HG03571 (cell line): ENCODE measurements around the gene MOSMO.
"Not testable (repeated sequence)": the region's sequence is repeated elsewhere in the genome, so short reads cannot be mapped to it uniquely, and the experiment has no call there.

ENCODE experiments used
- ATAC-seq: cut with Tn5 transposase; IDR thresholded peaks from one replicate; pipeline ENCODE4 v1.9.1; 2021; ENCODE audit not compliant: unreplicated experiment

The MOSMO gene

DNA sequence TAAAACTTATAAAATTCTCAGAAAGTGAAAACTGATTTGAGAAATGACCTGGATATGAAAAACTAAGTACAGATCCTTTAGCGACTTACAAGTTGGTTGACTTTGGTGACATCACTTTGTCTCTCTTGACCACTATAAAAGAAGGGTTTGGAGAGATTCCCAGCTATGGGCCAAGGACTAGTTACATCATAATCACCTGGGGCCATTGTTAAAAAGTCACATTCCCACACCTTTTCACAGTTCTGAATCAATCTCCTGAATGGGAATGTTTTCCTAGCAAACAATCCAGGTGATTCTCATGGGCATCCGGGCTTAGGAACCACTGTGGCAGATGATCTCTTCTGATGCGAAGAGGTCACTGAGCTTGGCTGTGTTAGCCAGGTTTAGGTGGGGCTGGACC lies 83.8 kb downstream of the MOSMO start:
- ATAC-seq = no peak

DNA sequence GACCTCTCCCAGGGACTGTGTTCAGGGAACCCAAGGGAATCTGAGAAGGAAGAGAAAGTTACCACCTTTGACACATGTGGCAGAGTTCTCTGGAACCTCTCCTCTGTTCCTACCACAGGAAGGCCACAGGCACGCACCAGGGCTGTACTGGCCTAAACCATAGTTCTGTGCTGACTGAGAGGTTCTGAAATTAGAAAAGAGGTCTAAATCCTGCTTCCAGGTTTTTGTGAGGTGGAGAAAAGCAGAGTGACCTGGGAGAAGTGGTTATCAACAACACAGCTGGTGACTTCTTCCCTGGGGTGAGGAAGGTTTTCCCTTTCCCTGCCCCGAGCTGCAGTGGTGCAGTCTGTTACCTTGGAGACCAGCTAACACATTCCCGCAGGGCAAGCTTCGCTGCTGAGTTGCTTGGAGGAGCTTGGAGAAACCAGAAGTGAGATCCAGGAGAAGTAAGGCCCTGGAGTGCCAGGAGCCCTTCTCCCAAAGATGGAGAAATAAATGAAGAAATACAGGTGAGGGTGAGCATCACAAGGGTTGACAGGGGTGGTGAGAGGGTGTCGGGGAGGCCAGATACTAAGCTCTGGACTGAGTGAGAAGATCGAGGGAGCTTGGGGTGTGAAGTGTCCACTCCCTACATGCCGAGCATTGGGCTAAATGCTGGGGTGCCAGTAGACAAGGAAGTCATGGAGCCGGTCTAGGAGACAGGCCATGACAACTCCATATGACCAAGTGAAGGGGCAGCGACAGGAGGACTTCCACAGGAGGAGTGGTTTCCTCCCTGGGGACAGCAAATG lies 84.4 kb downstream of the MOSMO start, which contains the start of gene VWA3A:
Gene VWA3A (plus strand): TSS at position 399 of the 791 bp plus-strand sequence. CDS start 97 bp downstream, at position 496.
- no peak for ATAC-seq

DNA sequence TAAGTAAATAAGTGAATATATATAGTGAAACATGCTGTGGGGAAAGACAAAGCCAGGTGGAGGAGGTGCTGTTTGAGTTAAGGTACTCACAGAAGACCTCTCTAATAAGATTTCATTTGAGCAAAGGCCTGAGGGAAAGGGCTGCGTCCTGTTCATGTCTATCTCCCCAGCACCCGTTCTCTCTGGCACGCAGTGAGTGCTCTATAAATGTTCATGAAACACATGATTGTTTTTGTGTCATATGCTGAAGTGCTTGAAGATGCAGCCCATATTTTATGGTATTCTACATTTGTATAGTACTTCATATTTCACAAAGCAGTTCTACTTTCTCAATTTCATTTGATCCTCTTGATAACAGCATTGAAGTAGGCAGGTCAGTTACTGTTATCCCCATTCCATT lies 85.4 kb downstream of the MOSMO start:
- no peak for ATAC-seq

DNA sequence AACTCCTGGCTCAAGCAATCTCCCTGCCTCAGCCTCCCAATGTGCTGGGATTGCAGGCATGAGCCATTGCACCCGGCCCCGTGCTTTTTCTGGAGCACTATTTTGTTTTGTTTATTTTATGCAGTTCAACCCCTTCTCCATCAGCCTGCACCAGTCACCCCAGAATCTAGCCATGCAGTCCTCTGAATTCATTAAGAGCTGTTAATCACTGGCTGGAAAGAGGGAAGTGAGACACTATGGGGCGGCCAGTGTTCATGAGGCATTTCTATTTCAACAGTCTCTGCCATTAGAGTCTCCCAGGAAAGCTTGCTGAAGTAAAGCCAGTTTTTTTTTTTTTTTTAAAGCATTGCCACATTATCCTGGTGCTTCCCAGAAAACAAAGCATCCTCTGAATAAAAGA lies 86.1 kb downstream of the MOSMO start:
- ATAC-seq = no peak

DNA sequence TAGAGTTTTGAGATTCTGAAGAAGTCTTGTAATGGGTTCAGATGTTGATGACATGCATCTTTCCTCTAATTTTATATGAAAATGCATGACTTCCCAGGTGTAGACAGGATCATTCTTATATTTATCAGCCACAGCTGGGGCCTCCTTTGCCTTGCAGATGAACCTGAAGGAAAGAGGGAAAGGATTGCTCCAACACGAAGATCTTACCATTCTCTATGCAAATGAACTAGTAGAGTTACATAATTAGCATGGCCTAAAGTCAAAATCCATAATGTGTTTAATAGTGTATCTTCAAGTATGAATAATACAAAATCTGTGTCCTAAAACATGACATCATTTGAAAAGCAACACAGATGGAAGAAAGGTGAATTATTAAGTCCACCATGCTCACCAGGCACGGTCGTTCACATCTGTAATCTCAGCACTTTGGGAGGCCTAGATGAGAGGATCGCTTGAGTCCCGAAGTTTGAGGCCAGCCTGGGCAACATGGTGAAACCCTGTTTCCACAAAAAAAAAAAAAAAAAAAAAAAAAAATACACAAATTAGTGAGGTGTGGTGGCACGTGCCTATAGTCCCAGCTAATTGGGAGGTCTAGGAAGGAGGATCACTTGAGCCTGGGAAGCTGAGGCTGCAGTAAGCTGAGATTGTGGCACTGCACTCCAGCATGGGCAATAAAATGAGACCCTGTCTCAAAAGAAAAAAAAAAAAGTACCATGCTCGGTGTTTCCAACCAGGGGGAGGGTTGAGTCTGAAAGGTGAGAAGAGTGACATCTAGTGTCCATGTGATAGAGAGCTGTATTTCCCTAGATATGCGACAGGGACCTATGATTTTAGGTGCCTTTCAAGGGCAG lies 90.7 kb downstream of the MOSMO start:
- no peak for ATAC-seq

DNA sequence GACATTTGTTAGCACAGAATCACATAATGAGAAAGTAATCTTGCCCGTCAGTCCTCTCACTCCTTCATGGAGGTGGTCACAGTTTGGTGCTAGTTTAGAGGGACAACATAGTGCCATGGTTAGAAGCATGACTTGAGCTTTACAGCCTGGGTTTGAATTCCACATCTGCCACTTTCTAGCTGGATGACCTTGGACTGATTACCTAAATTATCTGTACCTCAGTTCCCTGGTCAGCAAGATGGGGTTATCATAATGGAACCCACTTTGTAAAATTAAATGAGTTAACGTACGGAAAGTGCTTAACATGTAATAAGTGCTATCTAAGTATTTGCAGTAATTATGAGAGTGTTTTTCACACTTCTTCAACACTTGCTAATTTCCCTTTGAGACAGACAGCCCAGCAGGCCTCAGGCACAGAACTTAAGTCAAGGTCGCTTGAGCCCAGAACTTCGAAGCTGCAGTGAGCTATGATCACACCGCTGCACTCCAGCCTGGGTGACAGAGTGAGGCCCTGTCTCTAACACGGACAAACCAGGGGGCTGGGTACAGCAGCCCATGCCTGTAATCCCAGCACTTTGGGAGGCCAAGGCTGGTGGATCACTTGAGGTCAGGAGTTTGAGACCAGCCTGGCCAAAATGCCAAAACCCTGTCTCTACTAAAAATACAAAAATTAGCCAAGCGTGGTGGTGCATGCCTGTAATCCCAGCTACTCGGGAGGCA lies 91.5 kb downstream of the MOSMO start:
- ATAC-seq = no peak

DNA sequence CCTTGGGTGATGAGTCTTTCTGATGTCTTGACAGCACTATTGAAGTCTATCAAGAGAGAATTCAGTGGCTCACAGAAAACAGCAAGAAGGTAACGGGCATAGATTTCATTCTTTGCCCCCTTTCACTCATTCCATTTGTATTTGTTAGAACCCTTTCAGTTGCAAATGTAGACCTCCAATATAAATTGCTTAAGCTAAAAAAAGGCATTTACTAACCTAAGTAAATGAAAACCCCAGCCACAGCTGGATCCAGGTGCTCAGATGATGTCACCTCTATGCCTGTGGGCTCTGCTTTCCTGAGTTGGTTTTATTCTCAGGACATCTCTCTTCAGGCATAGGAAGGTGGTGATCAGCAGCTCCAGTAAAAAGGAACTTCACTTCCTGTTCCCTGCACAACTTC lies 95.5 kb downstream of the MOSMO start:
- ATAC-seq = no peak

DNA sequence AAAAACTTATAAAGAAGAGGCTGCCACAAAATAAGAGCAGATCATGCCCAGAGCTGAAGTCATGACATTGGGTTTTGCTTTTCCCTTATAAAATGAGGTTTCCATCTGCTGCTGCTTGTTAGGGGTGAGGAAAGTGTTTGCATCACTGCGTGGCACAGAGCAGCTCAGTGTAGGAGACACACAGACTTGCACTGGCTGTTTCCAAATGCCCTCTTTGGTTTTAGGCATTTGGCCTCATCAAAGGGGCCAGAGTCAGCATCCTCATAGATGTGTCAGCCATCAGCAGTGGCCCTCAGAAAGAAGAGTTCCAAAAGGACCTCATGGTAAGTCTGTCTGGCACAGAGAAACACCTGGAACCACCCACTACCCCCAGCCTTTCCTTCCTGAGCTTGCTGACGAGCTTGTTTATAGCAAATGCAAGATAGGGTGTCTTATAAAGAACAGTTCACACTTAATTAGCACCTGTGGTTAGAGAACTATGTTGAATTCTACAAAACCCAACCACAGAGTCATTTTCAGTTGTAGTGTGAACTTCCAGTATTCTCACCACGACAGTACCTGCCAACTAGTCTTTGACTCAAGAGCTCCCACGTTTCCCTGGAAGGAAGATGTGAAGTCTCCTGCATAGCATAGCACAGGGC lies 101.5 kb downstream of the MOSMO start:
- ATAC-seq = no peak

DNA sequence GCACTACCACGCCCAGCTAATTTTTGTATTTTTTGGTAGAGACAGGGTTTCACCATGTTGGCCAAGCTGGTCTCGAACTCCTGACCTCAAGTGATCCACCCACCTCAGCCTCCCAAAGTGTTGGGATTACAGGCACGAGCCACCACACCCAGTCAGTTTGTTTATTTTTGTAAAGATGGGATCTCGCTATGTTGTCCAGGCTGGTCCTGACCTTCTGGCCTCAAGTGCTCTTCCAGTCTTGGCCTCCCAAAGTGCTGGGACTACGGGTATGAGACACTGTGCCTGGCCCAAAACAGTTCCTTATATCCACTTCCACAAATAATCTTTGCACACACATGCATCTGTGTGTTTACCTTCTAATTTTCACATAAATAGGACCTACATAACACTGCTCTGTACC lies 103.7 kb downstream of the MOSMO start:
- not testable (repeated sequence) for ATAC-seq

DNA sequence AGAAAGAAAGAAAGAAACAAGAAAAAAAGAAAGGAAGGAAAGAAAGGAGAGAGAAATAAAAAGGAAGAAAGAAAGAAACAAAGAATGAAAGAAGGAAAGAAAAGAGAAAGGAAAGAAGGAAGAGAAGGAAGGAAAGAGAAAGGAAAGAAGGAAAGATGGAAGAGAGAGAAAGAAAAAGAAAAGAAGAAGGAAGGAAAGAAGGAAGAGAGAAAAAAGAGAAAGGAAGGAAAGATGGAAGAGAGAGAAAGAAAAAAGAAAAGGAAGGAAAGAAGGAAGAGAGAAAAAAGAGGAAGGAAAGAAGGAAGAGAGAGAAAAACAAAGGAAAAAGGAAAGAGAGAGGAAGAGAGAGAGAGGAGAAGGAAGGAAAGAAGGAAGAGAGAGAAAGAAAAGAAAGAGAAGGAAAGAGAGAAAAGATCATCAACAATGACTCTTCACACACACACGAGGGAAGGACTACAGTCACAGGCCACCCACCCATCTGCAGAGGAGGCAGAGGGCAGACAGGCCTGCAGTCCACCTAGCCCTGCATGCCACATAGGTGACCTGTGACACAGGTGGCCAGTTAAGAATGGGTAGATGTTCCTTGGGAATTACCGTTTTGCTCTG lies 108.3 kb downstream of the MOSMO start:
- ATAC-seq = no peak

DNA sequence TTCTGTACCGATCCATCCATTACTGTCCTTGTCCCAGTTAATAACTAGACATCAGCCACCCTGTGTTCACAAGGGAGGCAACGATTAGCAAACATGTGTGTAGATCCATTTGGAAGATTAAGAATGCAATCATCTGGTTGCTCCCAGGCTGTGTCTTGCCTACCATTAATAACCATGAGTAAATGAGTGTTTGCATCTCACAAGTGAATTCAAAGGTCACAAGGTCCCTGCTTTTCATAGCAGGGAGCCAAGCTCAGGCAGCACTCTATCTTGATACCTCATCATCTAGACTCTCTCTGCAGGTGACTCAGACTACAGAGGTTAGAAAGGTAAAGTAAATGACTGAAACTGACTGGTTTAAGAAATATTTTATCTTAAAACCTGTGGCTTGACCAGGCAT lies 109.7 kb downstream of the MOSMO start:
- no peak for ATAC-seq

DNA sequence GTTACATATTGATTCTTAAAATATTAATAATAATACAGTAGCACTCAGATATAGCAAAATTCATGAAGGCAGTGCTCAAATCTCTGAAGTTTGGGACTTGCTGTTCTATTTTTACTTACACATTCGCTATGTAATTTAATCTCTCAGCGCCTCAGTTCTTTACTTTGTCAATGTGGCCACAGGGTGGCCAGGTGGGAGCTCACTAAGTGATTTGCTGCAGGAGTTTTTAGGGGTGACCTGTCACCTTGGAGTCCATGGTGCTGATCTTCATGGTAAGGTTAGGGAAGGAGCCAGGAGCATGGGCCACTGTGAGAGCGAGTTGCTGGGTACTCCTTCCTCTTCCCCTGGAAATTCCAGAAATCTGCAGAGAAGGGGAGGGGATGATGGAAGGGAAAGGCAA lies 112.5 kb downstream of the MOSMO start:
- ATAC-seq = no peak

DNA sequence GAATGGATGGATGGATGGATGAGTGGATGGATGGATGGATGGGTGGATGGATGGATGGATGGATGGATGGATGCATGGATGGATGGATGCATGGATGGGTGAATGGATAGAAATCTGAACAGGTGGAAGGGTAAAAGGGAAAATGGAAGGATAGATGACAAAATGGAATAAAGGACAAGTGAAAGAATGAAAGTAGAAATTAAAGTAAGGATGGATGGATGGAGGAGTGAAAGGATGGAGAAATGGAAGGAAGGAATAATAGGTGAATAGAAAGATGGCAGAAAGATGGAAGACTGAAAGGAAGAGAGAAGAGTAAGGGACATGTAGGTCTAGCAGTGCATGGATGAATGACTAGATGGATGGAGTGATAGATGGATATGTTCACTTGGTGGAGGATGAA lies 114.3 kb downstream of the MOSMO start:
- no peak for ATAC-seq

DNA sequence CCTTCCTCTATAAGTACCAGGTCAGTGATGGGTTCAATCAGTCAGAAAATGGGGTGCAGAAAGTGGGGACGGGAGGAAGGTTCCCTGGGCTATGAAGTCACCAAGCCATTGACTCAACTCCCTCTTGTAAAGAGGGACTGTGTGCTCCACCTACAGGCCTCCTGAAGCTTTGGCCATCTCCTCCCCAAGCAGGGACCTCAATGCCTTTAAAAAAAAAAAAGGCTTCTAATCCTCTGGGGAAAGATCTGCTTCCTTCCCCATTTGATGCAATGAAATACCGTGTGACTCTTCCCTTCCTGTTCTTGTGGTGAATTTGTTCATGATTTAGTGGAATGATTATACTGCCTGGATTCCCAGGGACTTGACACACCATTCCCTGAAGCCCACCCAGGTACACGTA lies 115.2 kb downstream of the MOSMO start:
- no peak for ATAC-seq

DNA sequence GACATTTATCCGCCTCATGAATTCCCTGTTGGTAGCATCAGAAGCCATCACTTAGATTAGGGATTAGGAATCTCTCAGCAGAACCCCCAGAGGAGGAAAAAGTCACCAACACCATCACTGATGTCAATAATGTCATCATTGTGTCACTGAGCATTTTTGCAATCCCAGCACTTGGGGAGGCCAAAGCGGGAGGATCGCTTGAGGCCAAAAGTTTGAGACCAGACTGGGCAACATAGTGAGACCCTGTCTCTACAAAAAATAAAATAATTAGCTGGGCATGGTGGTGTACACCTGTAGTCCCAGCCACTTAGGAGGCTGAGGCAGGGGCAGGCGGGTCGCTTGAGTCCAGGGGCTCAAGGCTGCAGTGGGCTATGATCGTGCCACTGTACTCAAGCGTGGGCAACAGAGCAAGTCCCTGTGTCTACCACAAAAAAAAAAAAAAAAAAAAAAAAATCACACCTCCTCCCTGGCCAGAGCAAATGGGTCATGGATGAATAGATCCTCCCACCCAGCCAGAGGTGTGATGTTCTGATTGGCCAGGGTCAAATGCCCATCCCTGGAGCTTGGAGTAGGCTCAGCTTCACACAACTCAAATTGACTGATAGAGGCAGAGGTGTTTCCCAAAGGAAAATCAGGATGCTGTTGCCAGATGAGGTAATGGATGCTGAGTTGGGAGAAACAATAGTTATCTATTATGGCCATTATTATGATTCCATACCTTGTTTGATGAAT lies 116.0 kb downstream of the MOSMO start:
- no peak for ATAC-seq

DNA sequence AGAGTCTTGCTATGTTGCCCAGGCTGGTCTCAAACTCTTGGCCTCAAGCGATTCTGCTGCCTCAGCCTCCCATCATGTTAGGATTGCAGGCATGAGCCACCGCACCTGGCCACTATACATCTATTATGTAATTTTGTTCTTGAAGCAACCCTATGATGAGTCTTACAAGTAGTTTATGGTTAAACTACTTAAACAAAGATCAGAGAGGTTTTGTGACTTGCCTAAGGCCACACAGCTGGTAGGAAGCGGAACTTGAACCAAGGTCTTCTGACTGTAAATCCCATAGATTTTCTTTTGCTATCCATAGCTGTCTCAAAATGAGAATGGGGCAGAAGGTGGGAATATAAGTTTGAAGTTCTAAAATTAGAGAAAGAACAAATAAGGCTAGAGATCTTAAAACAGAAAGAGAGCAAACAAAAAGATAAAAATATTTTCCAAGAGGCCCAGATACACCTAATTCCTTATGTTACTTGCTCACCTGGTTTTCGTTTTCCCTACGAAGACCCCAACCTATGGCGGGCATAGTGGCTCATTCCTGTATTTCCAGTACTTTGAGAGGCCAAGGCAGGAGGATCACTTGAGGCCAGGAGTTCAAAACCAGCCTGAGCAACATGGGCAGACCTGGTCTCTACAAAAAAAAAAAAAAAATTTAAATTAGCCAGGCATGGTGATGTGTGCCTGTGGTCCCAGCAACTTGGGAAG lies 116.8 kb downstream of the MOSMO start:
- ATAC-seq = no peak

DNA sequence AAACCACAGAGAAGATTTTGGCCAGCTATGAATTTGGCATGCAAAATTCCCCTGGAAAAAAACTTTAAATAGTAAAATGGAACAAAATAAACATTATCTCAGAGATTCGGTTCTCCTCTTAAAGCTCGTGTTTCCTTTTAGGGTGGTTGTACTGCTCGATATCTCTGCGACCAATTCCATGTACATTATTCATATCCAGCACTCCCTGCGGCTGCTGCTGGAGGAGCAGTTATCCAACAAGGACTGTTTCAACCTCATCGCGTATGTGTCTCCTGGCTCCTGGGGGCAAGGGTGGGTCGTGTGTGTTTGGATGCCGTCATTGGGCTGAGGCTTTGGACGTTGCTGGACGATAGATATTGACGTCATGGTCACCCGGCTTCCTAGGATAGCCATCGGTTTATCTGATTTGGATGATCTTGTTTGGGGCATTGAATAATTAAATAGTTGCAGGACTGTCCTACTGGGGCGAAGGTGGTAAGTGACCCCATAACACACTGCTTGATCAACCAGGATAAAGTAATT lies 118.2 kb downstream of the MOSMO start:
- no peak for ATAC-seq

DNA sequence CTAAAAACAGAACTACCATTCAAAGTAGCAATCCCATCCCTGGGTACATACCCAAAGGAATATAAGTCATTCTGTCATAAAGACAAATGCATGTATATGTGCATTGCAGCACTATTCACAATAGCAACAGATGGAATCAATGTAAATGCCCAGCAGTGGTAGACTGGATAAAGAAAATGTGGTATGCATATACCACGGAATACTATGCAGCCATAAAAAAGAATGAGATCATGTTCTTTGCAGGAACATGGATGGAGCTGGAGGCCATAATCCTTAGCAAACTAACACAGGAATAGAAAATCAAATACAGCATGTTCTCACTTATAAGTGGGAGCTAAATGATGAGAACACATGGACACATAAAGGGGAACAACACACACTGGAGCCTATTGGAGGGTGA lies 120.6 kb downstream of the MOSMO start:
- ATAC-seq = not testable (repeated sequence)

DNA sequence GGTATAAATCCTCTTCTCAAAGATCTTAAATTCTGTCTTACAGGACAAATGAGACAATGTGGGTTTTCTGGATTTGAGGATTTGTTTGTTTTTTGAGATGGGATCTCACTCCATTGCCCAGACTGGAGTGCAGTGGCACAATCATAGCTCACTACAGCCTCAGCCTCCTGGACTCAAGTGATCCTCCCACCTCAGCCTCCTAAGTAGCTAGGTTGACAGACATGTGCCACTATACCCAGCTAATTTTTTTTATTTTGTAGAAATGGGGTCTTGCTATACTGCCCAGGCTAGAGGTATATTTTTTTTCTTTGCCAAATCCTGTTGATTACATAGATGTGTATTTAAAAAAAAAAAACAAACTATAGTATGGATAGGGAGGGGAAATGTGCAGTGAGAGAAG lies 122.6 kb downstream of the MOSMO start:
- ATAC-seq = no peak
